Upper lobe of left lung (tissue), 4 donors: ENCODE measurements around the gene FLNB.

Experiments
- POLR2A ChIP-seq, 4 donors: fragments of 450-650 bp; IDR thresholded peaks; one replicate each; pipeline ENCODE4 v1.5.1; 2016 to 2017; ENCODE audit warnings: antibody characterized with exemption in 4 of 4, mild to moderate bottlenecking in 2 of 4
- TF ChIP-seq, protein P1 (sequence below), 6 experiments: fragments of 450-650 bp in 4 of 6; fragments of 200-600 bp in 2 of 6; sonication (generic) in 2 of 6; IDR thresholded peaks; one replicate each; pipeline ENCODE4 v1.5.1; 2016 to 2019; ENCODE audit warnings: antibody characterized with exemption in 6 of 6

DNA sequence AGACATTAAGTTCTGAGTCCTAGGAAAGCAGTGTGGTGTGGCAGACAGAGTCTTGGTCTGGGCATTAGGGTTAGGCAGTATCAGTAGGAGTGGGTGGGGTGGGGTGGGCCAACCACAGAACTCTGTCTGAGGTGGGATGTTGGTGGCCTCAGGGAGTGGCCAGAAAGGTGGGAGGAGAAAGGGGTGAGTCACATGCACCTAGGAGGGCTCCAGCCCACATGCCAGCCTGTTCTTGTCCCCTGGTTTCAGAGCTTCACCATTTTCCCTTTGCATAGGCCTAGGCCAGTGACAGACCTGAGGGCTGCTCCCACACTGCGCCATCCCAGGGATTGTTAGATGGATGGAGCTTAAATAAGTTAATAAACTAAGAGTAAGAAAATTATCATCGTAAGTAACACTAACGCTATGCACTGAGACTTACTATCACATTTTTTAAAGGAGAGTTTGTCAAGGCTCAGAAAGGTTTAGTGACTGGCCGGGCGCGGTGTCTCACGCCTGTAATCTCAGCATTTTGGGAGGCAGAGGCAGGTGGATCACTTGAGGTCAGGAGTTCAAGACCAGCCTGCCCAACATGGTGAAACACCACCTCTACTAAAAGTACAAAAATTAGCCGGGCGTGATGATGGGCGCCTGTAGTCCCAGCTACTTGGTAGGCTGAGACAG, 168.7 kb downstream of the FLNB start:
- TF ChIP-seq, protein P1, sequence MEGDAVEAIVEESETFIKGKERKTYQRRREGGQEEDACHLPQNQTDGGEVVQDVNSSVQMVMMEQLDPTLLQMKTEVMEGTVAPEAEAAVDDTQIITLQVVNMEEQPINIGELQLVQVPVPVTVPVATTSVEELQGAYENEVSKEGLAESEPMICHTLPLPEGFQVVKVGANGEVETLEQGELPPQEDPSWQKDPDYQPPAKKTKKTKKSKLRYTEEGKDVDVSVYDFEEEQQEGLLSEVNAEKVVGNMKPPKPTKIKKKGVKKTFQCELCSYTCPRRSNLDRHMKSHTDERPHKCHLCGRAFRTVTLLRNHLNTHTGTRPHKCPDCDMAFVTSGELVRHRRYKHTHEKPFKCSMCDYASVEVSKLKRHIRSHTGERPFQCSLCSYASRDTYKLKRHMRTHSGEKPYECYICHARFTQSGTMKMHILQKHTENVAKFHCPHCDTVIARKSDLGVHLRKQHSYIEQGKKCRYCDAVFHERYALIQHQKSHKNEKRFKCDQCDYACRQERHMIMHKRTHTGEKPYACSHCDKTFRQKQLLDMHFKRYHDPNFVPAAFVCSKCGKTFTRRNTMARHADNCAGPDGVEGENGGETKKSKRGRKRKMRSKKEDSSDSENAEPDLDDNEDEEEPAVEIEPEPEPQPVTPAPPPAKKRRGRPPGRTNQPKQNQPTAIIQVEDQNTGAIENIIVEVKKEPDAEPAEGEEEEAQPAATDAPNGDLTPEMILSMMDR (IDR thresholded peaks at IDR 0.05), result no peak
- TF ChIP-seq POLR2A (IDR thresholded peaks at IDR 0.05), result no peak
